ENCODE data around the gene TM2D3. TPM values are rescaled to one million over a fixed set of nuclear protein-coding genes. Genes with fewer than 3 reads are reported as not detected.

Gene TM2D3
- total and polyA plus RNA-seq, 2 of the 8 experiments (the other 6 are each of a cell fraction or from before 2014, with no cell fraction given), result 26.4 to 28.0 TPM

- Histone ChIP-seq H3K9me3 (ENCODE audit: insufficient read depth in 2 of 2, low read depth in 1 of 2, low read length in 1 of 2) (no peaks in the 10 kb centered on the region), H3K14ac (ENCODE audit: insufficient read length) (no peak overlapping the region), H2BK15ac (ENCODE audit: low read length) (no peak overlapping the region), H4K91ac (replicated peaks; ENCODE audit: insufficient read length, low read length) (no peak overlapping the region), H2BK20ac (ENCODE audit: low read length) (no peak overlapping the region), H3K18ac (ENCODE audit: extremely low read depth, low read length) (no peak overlapping the region), H3K4me1 (replicated peaks in 1 of 4; ENCODE audit: control insufficient read depth in 3 of 4, insufficient read depth in 4 of 4, low read length in 3 of 4) (no peaks in the 10 kb centered on the region), H4K20me1 (replicated peaks in 1 of 2; ENCODE audit: control insufficient read depth in 1 of 2, insufficient read depth in 2 of 2, low read length in 2 of 2) (no peaks in the 10 kb centered on the region), H3K23me2 (ENCODE audit: low read depth, low read length) (no peaks in the 10 kb centered on the region), H2AK5ac (ENCODE audit: low read depth, low read length) (no peak overlapping the region), H2BK5ac (ENCODE audit: low read depth, low read length) (no peak overlapping the region), H2BK120ac (replicated peaks; ENCODE audit: low read depth, low read length) (no peak overlapping the region), H2BK12ac (ENCODE audit: low read depth, low read length) (no peak overlapping the region), H4K8ac (ENCODE audit: extremely low read depth, insufficient read depth, low read length) (no peak overlapping the region), H3K9ac (replicated peaks in 1 of 4; ENCODE audit: extremely low read depth in 1 of 4, low read depth in 3 of 4, low read length in 3 of 4) (no peak overlapping the region), H3K56ac (replicated peaks; ENCODE audit: insufficient read length, low read depth, low read length) (no peak overlapping the region), H3K4me3 (ENCODE audit: extremely low read depth in 1 of 4, insufficient read depth in 2 of 4, low read depth in 3 of 4, low read length in 4 of 4) (no peak overlapping the region), H3K4ac (replicated peaks; ENCODE audit: insufficient read length, low read depth, low read length) (no peak overlapping the region), H3K36me3 (ENCODE audit: control insufficient read depth in 2 of 4, insufficient read depth in 4 of 4, low read length in 3 of 4) (no peaks in the 10 kb centered on the region; a peak in 2 of 8 replicates), H3K27ac (ENCODE audit: low read depth, low read length) (no peak overlapping the region), H4K5ac (ENCODE audit: insufficient read length, low read depth, low read length) (no peak overlapping the region), H3K79me2 (ENCODE audit: control insufficient read depth in 1 of 2, insufficient read depth in 2 of 2, low read length in 2 of 2) (no peaks in the 10 kb centered on the region), H3K79me1 (ENCODE audit: low read depth, low read length) (no peaks in the 10 kb centered on the region), H3K4me2 (ENCODE audit: insufficient read depth in 1 of 2, low read depth in 2 of 2, low read length in 2 of 2) (no peak overlapping the region), H3K23ac (ENCODE audit: insufficient read length) (no peak overlapping the region), H2AFZ (ENCODE audit: low read length) (no peak overlapping the region), H3K27me3 (replicated peaks in 1 of 4; ENCODE audit: control insufficient read depth in 3 of 4, extremely low read depth in 1 of 4, insufficient read depth in 3 of 4, low read length in 3 of 4) (no peaks in the 10 kb centered on the region)
- ChIA-PET CTCF (ENCODE audit: partially characterized antibody) (no interaction called here), POLR2A (ENCODE audit: partially characterized antibody) (interaction anchor here (1.1 kb wide), 1 partner anchor 12 kb away, joined by 3 read pairs; no protein-coding TSS in a partner anchor)
- no peak for TF ChIP-seq YY1 (IDR thresholded peaks at IDR 0.05; ENCODE audit: low read depth, low read length)
- TF ChIP-seq POLR2AphosphoS5 (IDR thresholded peaks at IDR 0.05; ENCODE audit: low read depth, low read length), result no peak
- no peak for TF ChIP-seq FOSL1 (IDR thresholded peaks at IDR 0.05; ENCODE audit: insufficient read depth, low read depth, low read length)
- TF ChIP-seq SAP30 (IDR thresholded peaks at IDR 0.05; ENCODE audit: insufficient read depth, insufficient replicate concordance, low read length), result no peak
- no peak for TF ChIP-seq EGR1 (IDR thresholded peaks at IDR 0.05; ENCODE audit: borderline replicate concordance, low read depth, low read length)
- TF ChIP-seq SUZ12 (IDR thresholded peaks at IDR 0.05; ENCODE audit: low read length), result no peak
- TF ChIP-seq MAX (IDR thresholded peaks at IDR 0.05), result no peak
- no peak for TF ChIP-seq NANOG (IDR thresholded peaks at IDR 0.05; ENCODE audit: insufficient read depth, low read depth, low read length, poor library complexity, severe bottlenecking)
- TF ChIP-seq SIN3A (conservative IDR thresholded peaks at IDR 0.05 in 1 of 2, IDR thresholded peaks at IDR 0.05 in 1 of 2; ENCODE audit: low read depth in 1 of 2, low read length in 2 of 2), result no peak
- TF ChIP-seq KDM4A (IDR thresholded peaks at IDR 0.05; ENCODE audit: low read depth, low read length, severe bottlenecking), result no peak
- TF ChIP-seq CBX5 (IDR thresholded peaks at IDR 0.05; ENCODE audit: low read depth, low read length), result no peak
- TF ChIP-seq E2F6 (IDR thresholded peaks at IDR 0.05), result no peak
- FAIRE-seq (no peak), DNase-seq (ENCODE audit: low read depth in 1 of 2, low spot score in 2 of 2) (no peak)
- WGBS, 2 experiments (ENCODE audit: extremely low coverage in 1 of 2, insufficient coverage in 1 of 2, insufficient read length in 1 of 2, insufficient replicate concordance in 2 of 2, low coverage in 1 of 2, low lambda C conversion rate in 2 of 2, missing lambda C conversion rate in 1 of 2), result 88% methylated on average over 1 of the region's 1 CpG; no CpG with 5 or more reads in 1 of the 2 experiments
These were observed 15.7 kb upstream of the TM2D3 start for GRCh38 chr15:101667881-101668280.
